ENCODE data around the gene CFAP299. TPM values are rescaled to one million over a fixed set of nuclear protein-coding genes. Genes with fewer than 3 reads are reported as not detected.

The CFAP299 gene
- total RNA-seq, 1 experiment from 2014 or later, result not detected

DNA sequence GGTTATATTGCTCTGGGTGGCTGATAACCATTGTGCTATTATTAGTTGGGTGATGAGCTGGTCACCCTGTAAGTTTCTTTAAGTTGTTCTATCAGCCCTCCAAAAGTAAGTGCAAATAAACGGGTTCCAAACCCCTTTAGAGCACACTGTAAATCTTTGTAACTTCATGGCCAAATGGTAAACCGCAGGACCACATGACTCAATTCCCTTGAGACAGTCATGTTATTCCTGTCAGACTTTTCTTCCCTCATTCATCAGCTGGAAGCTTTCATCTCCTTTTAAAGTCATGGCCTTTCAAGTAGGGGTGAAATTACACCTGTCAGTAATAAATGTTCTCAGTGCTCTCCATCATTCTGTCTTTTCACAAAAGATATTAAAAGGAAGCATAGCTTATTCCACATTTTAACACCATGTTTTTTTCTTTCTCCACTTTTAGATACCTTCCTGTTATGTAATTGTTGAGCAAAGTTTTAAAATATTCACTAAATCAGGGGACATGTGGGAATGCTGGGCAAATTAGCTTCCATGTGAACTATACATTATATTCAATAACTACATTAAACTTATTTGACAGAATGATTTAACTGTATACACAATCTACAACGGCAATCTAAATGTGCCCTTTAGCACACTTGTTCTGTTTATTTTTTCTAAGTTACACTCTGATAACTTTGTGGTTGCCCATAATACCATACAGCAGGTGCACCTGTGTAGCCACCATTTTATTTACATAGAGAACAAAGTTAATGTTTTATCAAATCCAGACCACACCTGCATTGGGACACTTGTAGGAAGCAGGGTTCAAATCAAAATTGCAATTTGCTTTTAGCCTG is 275.5 kb downstream of the CFAP299 start:
- no peak overlapping the region for H3K27ac ChIP-seq (ENCODE audit: low read depth, low read length, poor library complexity, severe bottlenecking)
- intact Hi-C loops (cut with micrococcal nuclease; ENCODE audit: unreplicated experiment), result no loop called here
- H3K4me3 ChIP-seq (ENCODE audit: low read depth, low read length, poor library complexity, severe bottlenecking), result no peak overlapping the region
- no TSS peak for BruUV-seq (replicated peaks)
- no peaks in the 10 kb centered on the region for H3K9me3 ChIP-seq (ENCODE audit: low read depth, low read length, poor library complexity, severe bottlenecking)
- TF ChIP-seq, protein P1, sequence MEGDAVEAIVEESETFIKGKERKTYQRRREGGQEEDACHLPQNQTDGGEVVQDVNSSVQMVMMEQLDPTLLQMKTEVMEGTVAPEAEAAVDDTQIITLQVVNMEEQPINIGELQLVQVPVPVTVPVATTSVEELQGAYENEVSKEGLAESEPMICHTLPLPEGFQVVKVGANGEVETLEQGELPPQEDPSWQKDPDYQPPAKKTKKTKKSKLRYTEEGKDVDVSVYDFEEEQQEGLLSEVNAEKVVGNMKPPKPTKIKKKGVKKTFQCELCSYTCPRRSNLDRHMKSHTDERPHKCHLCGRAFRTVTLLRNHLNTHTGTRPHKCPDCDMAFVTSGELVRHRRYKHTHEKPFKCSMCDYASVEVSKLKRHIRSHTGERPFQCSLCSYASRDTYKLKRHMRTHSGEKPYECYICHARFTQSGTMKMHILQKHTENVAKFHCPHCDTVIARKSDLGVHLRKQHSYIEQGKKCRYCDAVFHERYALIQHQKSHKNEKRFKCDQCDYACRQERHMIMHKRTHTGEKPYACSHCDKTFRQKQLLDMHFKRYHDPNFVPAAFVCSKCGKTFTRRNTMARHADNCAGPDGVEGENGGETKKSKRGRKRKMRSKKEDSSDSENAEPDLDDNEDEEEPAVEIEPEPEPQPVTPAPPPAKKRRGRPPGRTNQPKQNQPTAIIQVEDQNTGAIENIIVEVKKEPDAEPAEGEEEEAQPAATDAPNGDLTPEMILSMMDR (conservative IDR thresholded peaks at IDR 0.05; ENCODE audit: low read depth, low read length), result no peak
- no peak for TF ChIP-seq EZH2 (IDR thresholded peaks at IDR 0.05; ENCODE audit: borderline replicate concordance, low read depth, low read length, poor library complexity, severe bottlenecking)
- H3K36me3 ChIP-seq (ENCODE audit: insufficient read depth, low read length, poor library complexity, severe bottlenecking), result no peaks in the 10 kb centered on the region
- no peak for DNase-seq (ENCODE audit: low spot score)
- CTCF ChIA-PET, result no interaction called here
- peaks cover 3% of the 10 kb centered on the region for H3K27me3 ChIP-seq (replicated peaks; ENCODE audit: insufficient read depth, low read depth, low read length, poor library complexity)
- H3K4me1 ChIP-seq (ENCODE audit: insufficient read depth, low read length, poor library complexity, severe bottlenecking), result no peaks in the 10 kb centered on the region
- POLR2A ChIA-PET (ENCODE audit: low non-redundant PET), result no interaction called here

DNA sequence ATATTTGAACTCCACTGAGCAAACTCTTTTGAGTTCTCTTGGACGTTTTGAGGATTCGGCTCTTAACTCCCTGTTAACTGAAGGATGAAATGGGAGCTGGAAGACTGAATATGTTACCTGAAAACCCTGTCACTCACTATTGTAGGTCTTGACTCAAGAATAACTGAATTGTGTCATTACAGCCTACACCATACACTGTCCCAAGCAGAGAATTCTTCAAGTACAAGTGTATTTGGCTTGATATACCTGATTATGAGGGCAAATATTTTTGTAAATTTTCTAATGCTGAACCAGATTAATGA is 276.1 kb downstream of the CFAP299 start:
- H3K4me3 ChIP-seq (ENCODE audit: low read depth, low read length, poor library complexity, severe bottlenecking), result no peak overlapping the region
- H3K27me3 ChIP-seq (replicated peaks; ENCODE audit: insufficient read depth, low read depth, low read length, poor library complexity), result peaks cover 3% of the 10 kb centered on the region
- POLR2A ChIA-PET (ENCODE audit: low non-redundant PET), result no interaction called here
- no peaks in the 10 kb centered on the region for H3K9me3 ChIP-seq (ENCODE audit: low read depth, low read length, poor library complexity, severe bottlenecking)
- DNase-seq (ENCODE audit: low spot score), result no peak
- no peaks in the 10 kb centered on the region for H3K4me1 ChIP-seq (ENCODE audit: insufficient read depth, low read length, poor library complexity, severe bottlenecking)
- intact Hi-C loops (cut with micrococcal nuclease; ENCODE audit: unreplicated experiment), result no loop called here
- no peak overlapping the region for H3K27ac ChIP-seq (ENCODE audit: low read depth, low read length, poor library complexity, severe bottlenecking)
- CTCF ChIA-PET, result no interaction called here
- H3K36me3 ChIP-seq (ENCODE audit: insufficient read depth, low read length, poor library complexity, severe bottlenecking), result no peaks in the 10 kb centered on the region
- TF ChIP-seq EZH2 (IDR thresholded peaks at IDR 0.05; ENCODE audit: borderline replicate concordance, low read depth, low read length, poor library complexity, severe bottlenecking), result no peak
- TF ChIP-seq, protein P1 (conservative IDR thresholded peaks at IDR 0.05; ENCODE audit: low read depth, low read length), result no peak
- no TSS peak for BruUV-seq (replicated peaks)

DNA sequence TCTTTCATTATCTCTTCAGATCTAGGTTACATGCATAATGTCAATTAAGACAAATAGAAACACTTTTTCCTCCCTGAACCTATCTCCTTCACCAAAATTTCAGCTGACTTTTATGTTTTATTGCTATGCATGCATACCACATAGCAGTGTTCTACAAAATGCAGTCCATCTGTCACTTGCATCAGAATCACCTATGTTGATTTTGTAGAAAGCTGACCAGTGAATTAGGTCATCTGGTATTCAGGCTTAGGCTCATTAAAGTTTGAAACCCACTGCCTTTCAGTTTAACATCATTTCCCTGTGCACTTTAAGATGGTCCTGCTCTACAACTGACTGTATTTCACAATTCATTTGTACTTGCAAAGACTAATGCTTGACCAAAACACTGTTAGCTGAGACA is 277.9 kb downstream of the CFAP299 start:
- CTCF ChIA-PET, result no interaction called here
- no TSS peak for BruUV-seq (replicated peaks)
- intact Hi-C loops (cut with micrococcal nuclease; ENCODE audit: unreplicated experiment), result no loop called here

More for the DNA sequence above, 277.9 kb downstream of the CFAP299 start:
- TF ChIP-seq, protein P1 (conservative IDR thresholded peaks at IDR 0.05; ENCODE audit: low read depth, low read length), result no peak
- TF ChIP-seq EZH2 (IDR thresholded peaks at IDR 0.05; ENCODE audit: borderline replicate concordance, low read depth, low read length, poor library complexity, severe bottlenecking), result no peak
- Histone ChIP-seq H3K36me3 (ENCODE audit: insufficient read depth, low read length, poor library complexity, severe bottlenecking) (no peaks in the 10 kb centered on the region), H3K4me1 (ENCODE audit: insufficient read depth, low read length, poor library complexity, severe bottlenecking) (no peaks in the 10 kb centered on the region), H3K27me3 (replicated peaks; ENCODE audit: insufficient read depth, low read depth, low read length, poor library complexity) (peaks cover 3% of the 10 kb centered on the region), H3K9me3 (ENCODE audit: low read depth, low read length, poor library complexity, severe bottlenecking) (no peaks in the 10 kb centered on the region), H3K4me3 (ENCODE audit: low read depth, low read length, poor library complexity, severe bottlenecking) (no peak overlapping the region), H3K27ac (ENCODE audit: low read depth, low read length, poor library complexity, severe bottlenecking) (no peak overlapping the region)
- DNase-seq (ENCODE audit: low spot score), result no peak
- POLR2A ChIA-PET (ENCODE audit: low non-redundant PET), result no interaction called here
